Measurements from ENCODE around the gene DNM1.

GRCh38 chr9:128231638-128232527, 28.7 kb downstream of the DNM1 start:
- TF ChIP-seq POLR2A (IDR thresholded peaks at IDR 0.05; ENCODE audit: low read length), result no peak
- no peak for TF ChIP-seq GATA1 (IDR thresholded peaks at IDR 0.05; ENCODE audit: low read depth, low read length)

All from erythroblast (primary cell).